ENCODE measurements around the gene PATZ1. TPM values are rescaled to one million over a fixed set of nuclear protein-coding genes. Genes with fewer than 3 reads are reported as not detected.
A peak's percentile ranks its signal among the peaks of the same experiment; 100 is the strongest.

Gene PATZ1
- total RNA-seq, 1 experiment from 2014 or later = 28.2 TPM

- H3K9me2 ChIP-seq (ENCODE audit: insufficient read depth) = no peaks in the 10 kb centered on the region
- intact Hi-C loops (cut with micrococcal nuclease; ENCODE audit: unreplicated experiment) = loop anchor here (1.0 kb wide), 1 partner anchor 53 kb away; the partner anchor contains the start of gene DRG1
- CTCF ChIA-PET = interaction anchor here (0.6 kb wide), 1 partner anchor 19 kb away, joined by 3 read pairs; no protein-coding TSS in a partner anchor
- POLR2A ChIA-PET (ENCODE audit: unreplicated experiment) = interaction anchor here (0.6 to 1.2 kb wide), 7 partner anchors 33 to 683 kb away, joined by 3 to 22 read pairs (median 4); no protein-coding TSS in a partner anchor
- H3K27ac ChIP-seq = peak overlapping the region; percentile 67
- no peaks in the 10 kb centered on the region for H3K9me3 ChIP-seq (ENCODE audit: insufficient read depth, low read depth)
- H3K27me3 ChIP-seq (ENCODE audit: insufficient read depth, low read depth) = no peaks in the 10 kb centered on the region
- peaks cover 45% of the 10 kb centered on the region for H3F3A ChIP-seq (ENCODE audit: insufficient read depth, low read depth)
- DNase-seq = peak; percentile 60 to 69
- H3K36me3 ChIP-seq (ENCODE audit: low read depth) = peaks cover 2% of the 10 kb centered on the region; the same call in 1 of the 2 replicates
- H4K20me1 ChIP-seq (ENCODE audit: insufficient read depth) = no peaks in the 10 kb centered on the region
- H3K4me3 ChIP-seq = peak overlapping the region; percentile 70
- peak overlapping the region; percentile 80 for H2AFZ ChIP-seq
- H3K4me1 ChIP-seq (replicated peaks; ENCODE audit: insufficient read depth) = peaks cover 45% of the 10 kb centered on the region
- BruUV-seq (replicated peaks) = TSS peak; percentile 32
- no peak for TF ChIP-seq CTCF (conservative IDR thresholded peaks at IDR 0.05)
- TF ChIP-seq EZH2 (IDR thresholded peaks at IDR 0.05; ENCODE audit: low read depth) = no peak
- H3K4me2 ChIP-seq = peak overlapping the region; percentile 82
- H3K79me2 ChIP-seq (ENCODE audit: low read depth) = peaks cover 38% of the 10 kb centered on the region
Measured at GRCh38 chr22:31346733-31347250, 646 bp upstream of the PATZ1 start.

- peak overlapping the region; percentile 70 for H3K4me3 ChIP-seq
- peak overlapping the region; percentile 100 for H3K4me2 ChIP-seq
- H2AFZ ChIP-seq = 0 out of 2 replicates have a peak overlapping the region, but pooled peaks have one; percentile 59
- H3K9me3 ChIP-seq (ENCODE audit: insufficient read depth, low read depth) = no peaks in the 10 kb centered on the region
- peaks cover 40% of the 10 kb centered on the region for H3F3A ChIP-seq (ENCODE audit: insufficient read depth, low read depth)
- CTCF ChIA-PET = interaction anchor here (0.6 kb wide), 1 partner anchor 22 kb away, joined by 12 read pairs; no protein-coding TSS in a partner anchor
- BruUV-seq (replicated peaks) = no TSS peak
- TF ChIP-seq CTCF (conservative IDR thresholded peaks at IDR 0.05) (peak; percentile 93), EZH2 (IDR thresholded peaks at IDR 0.05; ENCODE audit: low read depth) (no peak)
- intact Hi-C loops (cut with micrococcal nuclease; ENCODE audit: unreplicated experiment) = no loop called here
- no peaks in the 10 kb centered on the region for H3K9me2 ChIP-seq (ENCODE audit: insufficient read depth)
- no peak overlapping the region; the same call in 1 of the 2 replicates for H3K27ac ChIP-seq
- H3K79me2 ChIP-seq (ENCODE audit: low read depth) = peaks cover 50% of the 10 kb centered on the region
- POLR2A ChIA-PET (ENCODE audit: unreplicated experiment) = interaction anchor here (0.6 to 1.2 kb wide), 5 partner anchors 32 to 513 kb away, joined by 3 to 22 read pairs (median 4); no protein-coding TSS in a partner anchor
- H3K27me3 ChIP-seq (ENCODE audit: insufficient read depth, low read depth) = no peaks in the 10 kb centered on the region
- peak; percentile 71 to 85 for DNase-seq
- H3K36me3 ChIP-seq (ENCODE audit: low read depth) = peaks cover 12% of the 10 kb centered on the region; the same call in 1 of the 2 replicates
- peaks cover 57% of the 10 kb centered on the region for H3K4me1 ChIP-seq (replicated peaks; ENCODE audit: insufficient read depth)
- no peaks in the 10 kb centered on the region for H4K20me1 ChIP-seq (ENCODE audit: insufficient read depth)
Measured at GRCh38 chr22:31345331-31346254, 553 bp downstream of the PATZ1 start.

GRCh38 chr22:31344578-31345330 is 1.4 kb downstream of the PATZ1 start:
- CTCF ChIA-PET = interaction anchor here (0.6 kb wide), 1 partner anchor 21 kb away, joined by 12 read pairs; no protein-coding TSS in a partner anchor
- Histone ChIP-seq H3K4me2 (peak overlapping the region; percentile 100), H3F3A (ENCODE audit: insufficient read depth, low read depth) (peaks cover 40% of the 10 kb centered on the region), H3K4me3 (peak overlapping the region; percentile 70), H3K9me2 (ENCODE audit: insufficient read depth) (no peaks in the 10 kb centered on the region), H3K27me3 (ENCODE audit: insufficient read depth, low read depth) (no peaks in the 10 kb centered on the region), H3K36me3 (ENCODE audit: low read depth) (peaks cover 21% of the 10 kb centered on the region; the same call in 1 of the 2 replicates), H3K4me1 (replicated peaks; ENCODE audit: insufficient read depth) (peaks cover 60% of the 10 kb centered on the region), H4K20me1 (ENCODE audit: insufficient read depth) (no peaks in the 10 kb centered on the region), H3K27ac (peak overlapping the region; percentile 72), H3K9me3 (ENCODE audit: insufficient read depth, low read depth) (no peaks in the 10 kb centered on the region), H3K79me2 (ENCODE audit: low read depth) (peaks cover 57% of the 10 kb centered on the region), H2AFZ (no peak overlapping the region)
- no peak for DNase-seq
- no peak for TF ChIP-seq CTCF (conservative IDR thresholded peaks at IDR 0.05)
- TF ChIP-seq EZH2 (IDR thresholded peaks at IDR 0.05; ENCODE audit: low read depth) = no peak
- intact Hi-C loops (cut with micrococcal nuclease; ENCODE audit: unreplicated experiment) = no loop called here
- POLR2A ChIA-PET (ENCODE audit: unreplicated experiment) = interaction anchor here (0.7 kb wide), 1 partner anchor 512 kb away, joined by 3 read pairs; no protein-coding TSS in a partner anchor
- BruUV-seq (replicated peaks) = TSS peak; percentile 19
